ENCODE data around the gene RASGEF1C. TPM values are rescaled to one million over a fixed set of nuclear protein-coding genes. Genes with fewer than 3 reads are reported as not detected.

RASGEF1C gene
- total RNA-seq, 1 experiment from 2014 or later = 0.29 TPM

DNA sequence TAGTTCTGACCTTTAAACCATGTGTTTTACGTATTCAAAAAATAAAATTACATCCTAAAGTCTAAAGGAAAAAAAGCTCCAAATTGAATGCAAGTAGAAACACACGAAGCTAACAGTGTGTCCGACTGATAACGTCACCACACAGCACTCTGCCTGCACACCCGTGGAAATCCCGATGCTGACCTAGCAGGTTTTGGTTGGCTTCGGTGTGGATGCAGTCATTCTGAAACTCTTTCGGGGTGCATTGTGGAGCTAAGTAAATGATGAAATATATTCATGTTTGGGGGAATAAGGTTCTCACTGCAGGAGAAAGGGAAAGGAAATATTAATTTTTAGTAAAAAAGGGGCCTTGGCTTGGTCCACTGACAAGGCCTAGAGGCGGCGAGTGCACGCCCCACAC, 2.0 kb downstream of the RASGEF1C start:
- H3K9ac ChIP-seq (ENCODE audit: low read length) = no peak overlapping the region
- ChIA-PET POLR2A (ENCODE audit: unreplicated experiment) (no interaction called here), CTCF (interaction anchor here (0.6 to 0.7 kb wide), 2 partner anchors 81 to 215 kb away, joined by 3 to 4 read pairs; no protein-coding TSS in a partner anchor)
- no peaks in the 10 kb centered on the region for H3K9me2 ChIP-seq (replicated peaks; ENCODE audit: low read length)
- no peak overlapping the region for H3K4me2 ChIP-seq (ENCODE audit: low read length)
- H3K4me1 ChIP-seq (ENCODE audit: insufficient read depth, low read length) = peaks cover 4% of the 10 kb centered on the region; the same call in 1 of the 2 replicates
- H3K79me2 ChIP-seq (ENCODE audit: low read length) = no peaks in the 10 kb centered on the region
- no peaks in the 10 kb centered on the region for H3F3A ChIP-seq (ENCODE audit: low read length, unreplicated experiment)
- no peaks in the 10 kb centered on the region for H4K20me1 ChIP-seq (ENCODE audit: low read length)
- no TSS peak for BruUV-seq (replicated peaks)
- no peaks in the 10 kb centered on the region for H3K9me3 ChIP-seq (ENCODE audit: low read length)
- TF ChIP-seq EZH2 (IDR thresholded peaks at IDR 0.05; ENCODE audit: low read length, unreplicated experiment) = no peak
- ATAC-seq (no peak), DNase-seq (no peak)
- no peaks in the 10 kb centered on the region for H3K36me3 ChIP-seq (ENCODE audit: low read depth, low read length)
- H3K27me3 ChIP-seq (ENCODE audit: low read length) = no peaks in the 10 kb centered on the region
- H2AFZ ChIP-seq (ENCODE audit: low read length) = no peak overlapping the region
- H3K27ac ChIP-seq (ENCODE audit: low read length) = no peak overlapping the region
- intact Hi-C loops (cut with micrococcal nuclease) = loop anchor here (5.0 kb wide), 1 partner anchor 80 kb away; no protein-coding TSS in a partner anchor
- H3K4me3 ChIP-seq (ENCODE audit: low read length) = no peak overlapping the region

- H3K9me3 ChIP-seq (ENCODE audit: low read length) = no peaks in the 10 kb centered on the region
- H3K27me3 ChIP-seq (ENCODE audit: low read length) = no peaks in the 10 kb centered on the region
- intact Hi-C loops (cut with micrococcal nuclease) = loop anchor here (5.0 kb wide), 1 partner anchor 79 kb away; no protein-coding TSS in a partner anchor
- no peak overlapping the region for H3K27ac ChIP-seq (ENCODE audit: low read length)
- no peaks in the 10 kb centered on the region for H4K20me1 ChIP-seq (ENCODE audit: low read length)
- no peak overlapping the region for H3K9ac ChIP-seq (ENCODE audit: low read length)
- peaks cover 4% of the 10 kb centered on the region; the same call in 1 of the 2 replicates for H3K4me1 ChIP-seq (ENCODE audit: insufficient read depth, low read length)
- H3K9me2 ChIP-seq (replicated peaks; ENCODE audit: low read length) = no peaks in the 10 kb centered on the region
- H2AFZ ChIP-seq (ENCODE audit: low read length) = no peak overlapping the region
- H3K4me3 ChIP-seq (ENCODE audit: low read length) = no peak overlapping the region
- no peaks in the 10 kb centered on the region for H3K36me3 ChIP-seq (ENCODE audit: low read depth, low read length)
- ChIA-PET POLR2A (ENCODE audit: unreplicated experiment) (no interaction called here), CTCF (no interaction called here)
- no peak for DNase-seq
- ATAC-seq = no peak
- no peaks in the 10 kb centered on the region for H3F3A ChIP-seq (ENCODE audit: low read length, unreplicated experiment)
- no TSS peak for BruUV-seq (replicated peaks)
- no peaks in the 10 kb centered on the region for H3K79me2 ChIP-seq (ENCODE audit: low read length)
- no peak overlapping the region for H3K4me2 ChIP-seq (ENCODE audit: low read length)
- TF ChIP-seq, protein P1, sequence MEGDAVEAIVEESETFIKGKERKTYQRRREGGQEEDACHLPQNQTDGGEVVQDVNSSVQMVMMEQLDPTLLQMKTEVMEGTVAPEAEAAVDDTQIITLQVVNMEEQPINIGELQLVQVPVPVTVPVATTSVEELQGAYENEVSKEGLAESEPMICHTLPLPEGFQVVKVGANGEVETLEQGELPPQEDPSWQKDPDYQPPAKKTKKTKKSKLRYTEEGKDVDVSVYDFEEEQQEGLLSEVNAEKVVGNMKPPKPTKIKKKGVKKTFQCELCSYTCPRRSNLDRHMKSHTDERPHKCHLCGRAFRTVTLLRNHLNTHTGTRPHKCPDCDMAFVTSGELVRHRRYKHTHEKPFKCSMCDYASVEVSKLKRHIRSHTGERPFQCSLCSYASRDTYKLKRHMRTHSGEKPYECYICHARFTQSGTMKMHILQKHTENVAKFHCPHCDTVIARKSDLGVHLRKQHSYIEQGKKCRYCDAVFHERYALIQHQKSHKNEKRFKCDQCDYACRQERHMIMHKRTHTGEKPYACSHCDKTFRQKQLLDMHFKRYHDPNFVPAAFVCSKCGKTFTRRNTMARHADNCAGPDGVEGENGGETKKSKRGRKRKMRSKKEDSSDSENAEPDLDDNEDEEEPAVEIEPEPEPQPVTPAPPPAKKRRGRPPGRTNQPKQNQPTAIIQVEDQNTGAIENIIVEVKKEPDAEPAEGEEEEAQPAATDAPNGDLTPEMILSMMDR (conservative IDR thresholded peaks at IDR 0.05; ENCODE audit: low read depth, low read length) = no peak
- TF ChIP-seq EZH2 (IDR thresholded peaks at IDR 0.05; ENCODE audit: low read length, unreplicated experiment) (no peak), EZH2phosphoT487 (IDR thresholded peaks at IDR 0.05; ENCODE audit: borderline replicate concordance, low read length) (no peak)
These were observed 3.1 kb downstream of the RASGEF1C start for GRCh38 chr5:180205916-180206315.

- CTCF ChIA-PET = no interaction called here
These were observed 4.7 kb downstream of the RASGEF1C start for GRCh38 chr5:180204276-180204819.

More at GRCh38 chr5:180204276-180204819, 4.7 kb downstream of the RASGEF1C start:
- POLR2A ChIA-PET (ENCODE audit: unreplicated experiment) = no interaction called here
- H3K9me3 ChIP-seq (ENCODE audit: low read length) = no peaks in the 10 kb centered on the region
- H3F3A ChIP-seq (ENCODE audit: low read length, unreplicated experiment) = no peaks in the 10 kb centered on the region
- no peak overlapping the region for H3K9ac ChIP-seq (ENCODE audit: low read length)
- intact Hi-C loops (cut with micrococcal nuclease) = no loop called here
- H3K36me3 ChIP-seq (ENCODE audit: low read depth, low read length) = no peaks in the 10 kb centered on the region
- TF ChIP-seq, protein P1 (conservative IDR thresholded peaks at IDR 0.05; ENCODE audit: low read depth, low read length) = no peak
- no peak for TF ChIP-seq EZH2phosphoT487 (IDR thresholded peaks at IDR 0.05; ENCODE audit: borderline replicate concordance, low read length)
- no peak for TF ChIP-seq EZH2 (IDR thresholded peaks at IDR 0.05; ENCODE audit: low read length, unreplicated experiment)
- H3K79me2 ChIP-seq (ENCODE audit: low read length) = no peaks in the 10 kb centered on the region
- no peak overlapping the region for H3K4me3 ChIP-seq (ENCODE audit: low read length)
- no peak overlapping the region for H3K27ac ChIP-seq (ENCODE audit: low read length)
- ATAC-seq = no peak
- no peak for DNase-seq
- no peaks in the 10 kb centered on the region for H3K27me3 ChIP-seq (ENCODE audit: low read length)
- H3K4me1 ChIP-seq (ENCODE audit: insufficient read depth, low read length) = peaks cover 4% of the 10 kb centered on the region; the same call in 1 of the 2 replicates
- BruUV-seq (replicated peaks) = no TSS peak
- no peak overlapping the region for H2AFZ ChIP-seq (ENCODE audit: low read length)
- no peaks in the 10 kb centered on the region for H3K9me2 ChIP-seq (replicated peaks; ENCODE audit: low read length)
- no peaks in the 10 kb centered on the region for H4K20me1 ChIP-seq (ENCODE audit: low read length)
- H3K4me2 ChIP-seq (ENCODE audit: low read length) = no peak overlapping the region

All from PC-3 (cell line).